K562 (cell line): Measurements from ENCODE around the gene EVI5.

Source experiments
- CTCF ChIP-seq, 3 experiments: IDR thresholded peaks in 2 of 3; conservative IDR thresholded peaks in 1 of 3; 2 replicates each; pipeline ENCODE4 v1.5.1; 2011 to 2012; ENCODE audit warnings: low read length in 3 of 3, mild to moderate bottlenecking in 3 of 3, control low read depth in 2 of 3, improper control_type of control experiment in 1 of 3, inconsistent platforms in 1 of 3, low read depth in 1 of 3, mixed read lengths in 1 of 3, moderate library complexity in 1 of 3; ENCODE audit not compliant: insufficient read depth in 2 of 3
- FOXP4 ChIP-seq: sonication (generic); formaldehyde crosslinking; IDR thresholded peaks from 2 replicates; pipeline ENCODE4 v1.8.0; 2022; ENCODE audit warnings: mild to moderate bottlenecking, missing genetic modification reagents, borderline replicate concordance
- HOMEZ ChIP-seq: fragments of 250-450 bp; sonication (Bioruptor Pico); IDR thresholded peaks from 2 replicates; pipeline ENCODE4 v1.4.0; 2020; ENCODE audit warnings: mild to moderate bottlenecking, moderate library complexity
- MED1 ChIP-seq: sonication (generic); formaldehyde crosslinking; IDR thresholded peaks from 2 replicates; pipeline ENCODE4 v1.8.1; 2023; ENCODE audit warnings: missing genetic modification reagents, borderline replicate concordance
- NFYB ChIP-seq: IDR thresholded peaks from 2 replicates; pipeline ENCODE4 v1.6.1; 2011; ENCODE audit warnings: mild to moderate bottlenecking, moderate library complexity; ENCODE audit not compliant: insufficient read length; ENCODE audit errors: extremely low read depth
- REST ChIP-seq, 2 experiments: fragments of 450-650 bp; formaldehyde crosslinking in 1 of 2; IDR thresholded peaks; 2 replicates each; pipeline versions ENCODE4 v1.4.0 to v1.6.1; 2014 to 2020; ENCODE audit warnings: mild to moderate bottlenecking in 2 of 2, borderline replicate concordance in 1 of 2, low read depth in 1 of 2
- SNRNP70 ChIP-seq: fragments of 200-400 bp; formaldehyde crosslinking; optimal IDR thresholded peaks from 2 replicates; pipeline ENCODE3; 2017; ENCODE audit warnings: low read depth, low read length
- TCF7L2 ChIP-seq: fragments of 150-350 bp; IDR thresholded peaks from 2 replicates; pipeline ENCODE4 v1.6.1; 2016; ENCODE audit warnings: low read depth, mild to moderate bottlenecking, low read length, moderate library complexity
- ZNF232 ChIP-seq: sonication (generic); formaldehyde crosslinking; IDR thresholded peaks from 2 replicates; pipeline ENCODE4 v1.8.0; 2022; ENCODE audit warnings: mild to moderate bottlenecking, missing genetic modification reagents

- TF ChIP-seq TCF7L2, result no peak
- TF ChIP-seq CTCF (IDR thresholded peaks at IDR 0.05 in 2 of 3, conservative IDR thresholded peaks at IDR 0.05 in 1 of 3; ENCODE audit: insufficient read depth in 2 of 3, low read depth in 1 of 3, low read length in 3 of 3), result no peak
- TF ChIP-seq HOMEZ (CRISPR knock-in tag), result no peak
- no peak for TF ChIP-seq SNRNP70
- no peak for TF ChIP-seq REST (IDR thresholded peaks at IDR 0.05; ENCODE audit: borderline replicate concordance)
- TF ChIP-seq REST (CRISPR knock-in tag; IDR thresholded peaks at IDR 0.05; ENCODE audit: low read depth), result no peak
- no peak for TF ChIP-seq ZNF232
- no peak for TF ChIP-seq NFYB
- no peak for TF ChIP-seq MED1
- no peak for TF ChIP-seq FOXP4
Measured at GRCh38 chr1:92695104-92695503, 89.8 kb downstream of the EVI5 start.
